GM18868 (cell line): Measurements from ENCODE around the gene RANBP9.
A peak's percentile ranks its signal among the peaks of the same experiment; 100 is the strongest.

Experiments used
- ATAC-seq: cut with Tn5 transposase; IDR thresholded peaks from one replicate; pipeline ENCODE4 v1.9.1; 2021; ENCODE audit warnings: mild to moderate bottlenecking, moderate library complexity; ENCODE audit not compliant: unreplicated experiment

The RANBP9 gene

DNA sequence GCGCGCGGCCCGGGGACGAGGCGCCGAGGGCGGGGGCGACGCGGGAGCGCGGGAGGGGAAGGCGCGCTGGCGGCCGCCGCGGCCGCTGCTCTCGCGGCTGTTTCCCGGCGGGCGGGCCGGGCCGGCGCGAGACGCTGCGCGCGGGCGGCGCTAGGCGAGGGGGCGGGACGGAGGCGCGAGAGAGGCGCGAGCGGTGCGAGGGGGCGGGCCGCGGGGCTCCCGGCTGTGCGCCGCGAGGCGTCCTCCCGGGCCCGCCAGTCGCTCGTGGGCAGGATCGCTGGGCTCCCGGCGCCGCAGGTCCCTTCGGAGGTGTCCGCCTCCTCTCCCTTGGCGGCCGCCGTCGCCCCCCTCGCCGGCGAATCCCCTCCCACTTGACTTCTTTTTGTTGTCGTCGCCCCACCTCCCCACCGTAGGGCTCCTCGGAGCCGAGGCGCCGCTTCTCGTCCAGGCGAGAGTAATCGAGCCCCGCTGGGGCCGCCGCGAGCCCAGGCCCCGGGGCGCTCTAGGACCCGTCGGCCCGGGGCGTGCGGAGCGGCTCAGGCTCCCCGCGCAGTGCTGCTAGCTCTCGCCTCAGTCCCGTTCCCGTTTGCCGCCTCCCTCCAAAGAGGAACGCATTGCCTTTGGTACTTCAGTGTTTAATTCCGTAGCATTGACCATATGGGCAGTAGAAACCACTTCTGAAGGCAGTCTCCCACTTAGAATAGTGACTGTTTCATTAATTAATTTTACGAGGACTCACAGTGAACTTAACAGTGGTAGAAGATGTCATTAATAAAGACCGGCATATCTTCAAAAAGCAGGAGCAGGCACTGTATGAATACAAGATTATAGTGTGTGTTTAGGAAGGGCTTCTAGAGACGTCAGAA, at the start of gene RANBP9:
Gene RANBP9 (minus strand): TSS at position 103 of the 866 bp plus-strand sequence. CDS start 330 bp downstream, outside the sequence.
- peak; percentile 79 for ATAC-seq

- ATAC-seq = no peak
These were observed 49.0 kb upstream of the RANBP9 start for GRCh38 chr6:13760307-13761304.

DNA sequence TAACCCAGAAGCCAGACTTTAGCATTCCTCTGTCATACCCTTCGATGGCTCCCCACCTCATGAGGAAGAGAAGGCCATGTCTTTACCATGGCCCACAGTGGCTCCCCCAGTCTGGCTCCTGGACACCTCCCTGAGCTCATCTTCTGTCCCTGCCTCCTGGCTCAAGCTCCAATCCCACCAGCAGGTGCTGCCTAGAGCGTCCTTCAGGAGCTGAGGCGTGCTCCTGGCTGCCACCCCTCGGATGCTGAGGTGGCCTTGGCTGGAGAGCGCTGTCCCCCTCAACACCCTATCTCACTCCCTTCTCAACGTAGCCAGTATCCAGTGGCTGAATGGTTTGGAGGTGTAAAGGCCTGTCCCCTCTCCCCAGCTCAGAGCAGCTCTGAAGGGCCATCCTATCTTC, 47.4 kb upstream of the RANBP9 start:
- ATAC-seq = no peak

DNA sequence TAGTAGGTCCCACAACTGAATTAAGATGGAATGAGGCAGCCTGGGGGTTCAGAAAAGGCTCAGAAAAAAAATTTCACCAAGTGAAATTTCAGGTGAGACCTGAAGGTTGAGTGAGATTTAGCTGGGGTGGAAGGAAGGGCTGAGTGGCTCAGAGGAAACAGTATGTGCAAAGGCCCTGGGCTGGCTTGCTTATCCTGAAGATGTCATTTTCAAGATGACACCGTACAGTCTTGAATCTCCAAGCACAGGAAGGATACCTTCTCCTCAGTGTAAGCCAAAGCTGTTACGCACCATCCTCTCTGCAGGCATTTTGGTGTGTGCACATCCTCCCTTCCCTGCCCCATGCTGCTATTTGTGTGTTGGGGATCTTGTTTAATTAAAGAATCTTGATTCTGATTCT, 43.0 kb upstream of the RANBP9 start:
- ATAC-seq = no peak

DNA sequence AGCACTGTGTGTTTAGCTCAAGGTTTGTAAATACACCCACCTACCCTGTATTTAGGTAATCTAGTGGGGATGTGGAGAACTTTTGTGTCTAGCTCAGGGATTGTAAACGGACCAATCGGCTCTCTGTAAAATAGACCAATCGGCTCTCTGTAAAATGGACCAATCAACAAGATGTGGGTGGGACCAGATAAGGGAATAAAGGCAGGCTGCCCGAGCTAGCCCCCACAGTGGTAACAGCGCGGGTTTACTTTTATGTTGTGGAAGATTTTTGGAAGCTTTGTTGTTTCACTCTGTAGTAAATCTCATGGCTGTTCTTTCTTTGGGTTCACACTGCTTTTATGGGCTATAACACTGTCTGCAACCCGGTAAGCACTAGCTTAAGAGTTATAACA, 32.1 kb upstream of the RANBP9 start:
- no peak for ATAC-seq

GRCh38 chr6:13742961-13743735, 31.5 kb upstream of the RANBP9 start:
- no peak for ATAC-seq

GRCh38 chr6:13741365-13741764, 29.7 kb upstream of the RANBP9 start:
- ATAC-seq = no peak

- no peak for ATAC-seq
These were observed 23.4 kb upstream of the RANBP9 start for GRCh38 chr6:13735031-13735430.

DNA sequence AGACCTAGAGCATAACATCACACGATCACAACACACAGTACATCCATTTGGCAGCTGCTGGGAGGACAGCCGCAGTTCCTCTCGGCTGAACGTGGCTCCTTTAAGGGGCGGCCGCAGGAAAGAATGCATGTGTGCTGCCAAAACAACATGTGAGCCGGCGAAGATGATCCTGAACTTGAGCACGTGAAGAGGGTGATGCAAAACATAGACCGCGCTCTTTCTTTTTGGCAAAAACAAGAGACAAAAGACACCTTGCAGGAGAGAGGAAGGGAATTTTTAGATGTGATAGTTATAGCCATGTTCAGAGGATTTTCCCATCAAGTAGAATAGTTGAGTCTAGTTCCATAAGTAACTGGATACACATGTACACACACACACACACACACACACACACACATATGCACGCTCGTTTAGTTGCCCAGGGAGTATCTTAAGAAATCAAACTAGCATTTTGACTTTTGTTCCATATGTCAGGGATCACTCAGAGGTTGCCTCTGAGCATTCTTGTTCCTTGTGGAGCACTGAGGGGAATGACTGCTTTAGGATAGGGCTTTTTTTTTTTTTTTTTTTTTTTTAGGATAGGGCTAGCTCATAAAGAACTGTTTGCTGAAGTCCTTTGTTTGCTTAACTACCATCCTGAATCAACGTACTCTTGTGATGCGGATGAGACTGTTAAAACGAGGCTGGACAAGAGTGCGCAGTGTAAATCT, 21.7 kb upstream of the RANBP9 start:
- no peak for ATAC-seq

DNA sequence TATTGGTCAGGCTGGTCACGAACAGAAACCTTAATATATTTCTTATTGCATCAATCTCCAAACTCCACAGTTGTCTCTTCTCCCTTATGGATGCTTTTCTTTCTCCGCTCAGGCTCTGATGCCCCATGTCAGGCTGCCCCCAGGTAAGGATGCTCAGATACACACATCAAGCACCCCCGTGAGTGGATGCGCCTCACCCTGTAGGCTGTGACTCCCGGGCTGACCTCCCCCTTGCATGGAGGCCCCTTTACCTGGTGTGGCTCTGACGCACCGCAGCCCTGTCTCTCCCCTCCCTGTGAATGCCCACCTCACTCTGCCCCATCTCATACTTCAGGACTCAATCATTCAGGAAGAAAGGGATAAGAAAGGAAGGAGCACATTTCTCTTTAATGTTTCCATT, 19.1 kb upstream of the RANBP9 start:
- ATAC-seq = no peak

GRCh38 chr6:13729891-13730290, 18.3 kb upstream of the RANBP9 start:
- no peak for ATAC-seq

GRCh38 chr6:13725570-13725969, 13.9 kb upstream of the RANBP9 start:
- ATAC-seq = no peak

- no peak for ATAC-seq
These were observed 13.4 kb upstream of the RANBP9 start for GRCh38 chr6:13725052-13725451.

- ATAC-seq = no peak
These were observed 12.5 kb upstream of the RANBP9 start for GRCh38 chr6:13724182-13724581.

GRCh38 chr6:13722880-13723279, 11.2 kb upstream of the RANBP9 start:
- ATAC-seq = no peak

- no peak for ATAC-seq
These were observed 6.5 kb upstream of the RANBP9 start for GRCh38 chr6:13718123-13718458.

DNA sequence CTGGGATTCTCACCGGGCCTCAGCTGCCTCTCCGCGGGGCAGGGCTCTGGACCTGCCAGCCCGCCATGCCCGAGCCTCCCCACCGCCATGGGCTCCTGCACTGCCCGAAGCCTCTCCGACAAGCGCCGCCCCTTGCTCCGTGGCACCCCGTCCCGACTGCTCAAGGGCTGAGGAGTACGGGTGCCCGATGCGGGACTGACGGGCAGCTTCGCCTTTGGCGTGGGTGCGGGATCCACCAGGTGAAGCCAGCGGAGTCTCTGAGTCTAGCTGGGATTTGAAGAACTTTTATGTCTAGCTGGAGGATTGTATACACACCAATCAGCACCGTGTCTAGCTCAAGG, 5.3 kb upstream of the RANBP9 start:
- no peak for ATAC-seq

DNA sequence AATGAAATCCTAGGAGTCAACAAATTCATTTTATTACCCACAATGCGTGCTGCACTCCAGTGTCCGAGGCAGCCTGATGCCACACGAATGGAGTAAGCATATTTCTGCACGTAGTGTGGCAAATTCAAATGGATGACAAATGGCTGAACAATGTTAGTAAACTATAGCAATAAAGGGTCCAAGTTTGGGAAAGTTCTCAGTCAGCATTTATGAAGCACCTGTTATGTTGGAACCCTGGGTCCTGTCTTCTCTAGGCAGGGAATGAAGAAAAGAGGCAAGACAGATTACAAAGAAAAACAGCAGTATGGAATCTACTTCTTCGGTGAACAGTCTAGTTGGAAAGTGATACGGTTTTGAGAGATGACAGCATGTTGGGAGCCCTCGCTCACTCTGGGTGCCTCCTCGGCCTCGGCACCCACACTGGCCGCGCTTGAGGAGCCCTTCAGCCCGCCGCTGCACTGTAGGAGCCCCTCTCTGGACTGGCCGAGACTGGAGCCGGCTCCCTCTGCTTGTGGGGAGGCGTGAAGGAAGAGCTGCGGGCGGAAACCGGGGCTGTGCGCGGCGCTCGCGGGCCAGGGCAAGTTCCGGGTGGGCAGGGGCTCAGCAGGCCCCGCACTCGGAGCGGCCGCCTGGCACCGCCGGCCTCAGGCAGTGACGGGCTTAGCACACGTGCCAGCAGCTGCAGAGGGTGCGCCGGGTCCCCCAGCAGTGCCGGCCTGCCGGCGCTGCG, 4.8 kb upstream of the RANBP9 start:
- ATAC-seq = no peak

GRCh38 chr6:13715444-13715883, 3.8 kb upstream of the RANBP9 start:
- no peak for ATAC-seq

DNA sequence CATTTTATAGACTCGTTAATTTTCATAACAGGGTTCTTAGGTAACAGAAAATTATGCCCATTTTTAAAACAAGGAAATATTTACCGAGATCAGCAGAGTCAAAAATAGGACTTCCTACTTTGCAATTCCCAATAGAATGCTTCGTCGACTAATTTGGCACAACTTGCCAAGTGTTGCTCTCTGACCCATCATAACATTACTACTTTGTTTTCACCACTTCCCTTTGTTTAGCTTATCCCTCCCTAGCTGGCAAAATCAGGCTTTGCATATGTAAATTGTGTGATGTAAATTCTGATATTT, 914 bp upstream of the RANBP9 start:
- ATAC-seq = no peak
